Mesendoderm (in vitro differentiated cells): ENCODE measurements around the gene TMC5.
A peak's percentile ranks its signal among the peaks of the same experiment; 100 is the strongest.

Source experiments
- DNase-seq: peaks from one replicate; pipeline ENCODE4 v3.0.0; 2013
- H2AK5ac ChIP-seq: 2 replicates; pipeline ENCODE4 v1.6.1; 2013; ENCODE audit warnings: low read length, inconsistent platforms
- H2BK120ac ChIP-seq: 2 replicates; pipeline ENCODE4 v1.6.1; 2013; ENCODE audit warnings: low read depth, mild to moderate bottlenecking, low read length, moderate library complexity, mixed read lengths
- H2BK15ac ChIP-seq: replicated peaks from 2 replicates; pipeline ENCODE4 v1.6.1; 2013; ENCODE audit warnings: low read depth, mild to moderate bottlenecking, moderate library complexity
- H2BK5ac ChIP-seq: 2 replicates; pipeline ENCODE4 v1.6.1; 2013; ENCODE audit warnings: low read length, inconsistent platforms
- H3K18ac ChIP-seq: 2 replicates; pipeline ENCODE4 v1.6.1; 2013; ENCODE audit warnings: mild to moderate bottlenecking, low read length, mixed read lengths
- H3K23ac ChIP-seq: one replicate; pipeline ENCODE4 v1.6.1; 2013; ENCODE audit warnings: low read length
- H3K27ac ChIP-seq: 2 replicates; pipeline ENCODE4 v1.5.1; 2013; ENCODE audit warnings: low read depth, mild to moderate bottlenecking, inconsistent platforms, low read length, moderate library complexity
- H3K27me3 ChIP-seq: 2 replicates; pipeline ENCODE4 v1.6.1; 2013; ENCODE audit warnings: low read length, control low read depth, mild to moderate bottlenecking, inconsistent platforms; ENCODE audit not compliant: insufficient read depth, poor library complexity
- H3K36me3 ChIP-seq: 2 replicates; pipeline ENCODE4 v1.6.1; 2013; ENCODE audit warnings: low read length, inconsistent platforms; ENCODE audit not compliant: control insufficient read depth, insufficient read depth
- H3K4ac ChIP-seq: one replicate; pipeline ENCODE4 v1.6.1; 2013; ENCODE audit warnings: low read depth, mild to moderate bottlenecking, low read length, moderate library complexity
- H3K4me1 ChIP-seq: 2 replicates; pipeline ENCODE4 v1.6.1; 2013; ENCODE audit warnings: low read depth, low read length, inconsistent platforms; ENCODE audit not compliant: control insufficient read depth
- H3K4me2 ChIP-seq: 2 replicates; pipeline ENCODE4 v1.6.1; 2013; ENCODE audit warnings: low read length
- H3K4me3 ChIP-seq: 2 replicates; pipeline ENCODE4 v1.5.1; 2013; ENCODE audit warnings: mild to moderate bottlenecking, low read length
- H3K56ac ChIP-seq: one replicate; pipeline ENCODE4 v1.6.1; 2013; ENCODE audit warnings: low read length
- H3K79me1 ChIP-seq: 2 replicates; pipeline ENCODE4 v1.6.1; 2013; ENCODE audit warnings: low read length, inconsistent platforms
- H3K79me2 ChIP-seq: 2 replicates; pipeline ENCODE4 v1.6.1; 2013; ENCODE audit warnings: mild to moderate bottlenecking, low read length; ENCODE audit not compliant: control insufficient read depth, insufficient read depth
- H3K9ac ChIP-seq: 2 replicates; pipeline ENCODE4 v1.6.1; 2013; ENCODE audit warnings: low read length, inconsistent platforms
- H4K5ac ChIP-seq: one replicate; pipeline ENCODE4 v1.6.1; 2013; ENCODE audit warnings: low read length
- H4K8ac ChIP-seq: one replicate; pipeline ENCODE4 v1.6.1; 2013; ENCODE audit warnings: low read depth, mild to moderate bottlenecking, control low read depth, low read length, moderate library complexity
- WGBS: extraction: QIAGEN DNeasy Blood & Tissue Kit; methylation state at CpG from one replicate; pipeline ENCODE4 v1.1.7; 2013; ENCODE audit warnings: low lambda C conversion rate, missing lambda C conversion rate; ENCODE audit not compliant: insufficient coverage; ENCODE audit errors: extremely low coverage; 5-methylcytosine and 5-hydroxymethylcytosine counted together

Gene TMC5

DNA sequence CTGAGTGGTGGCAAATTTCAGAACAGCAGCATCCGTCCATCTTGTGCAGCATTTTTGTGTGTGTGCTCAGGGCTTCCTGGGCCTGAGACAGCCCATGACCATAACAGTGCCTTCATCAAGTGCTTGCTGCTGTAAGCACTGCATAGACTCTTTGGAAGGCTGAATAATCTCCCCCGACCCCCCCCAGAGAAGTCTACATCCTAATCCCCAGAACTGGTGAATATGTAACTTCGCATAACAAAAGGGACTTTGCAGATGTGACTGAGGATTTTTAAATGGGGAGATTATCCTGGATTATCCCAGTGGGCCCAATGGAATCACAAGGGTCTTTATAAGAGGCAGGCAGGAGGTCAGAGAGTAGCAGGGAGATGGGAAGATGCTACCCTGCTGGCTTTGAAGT, 50.6 kb downstream of the TMC5 start:
- Histone ChIP-seq H3K4me2 (no peak overlapping the region), H2BK15ac (no peak overlapping the region), H3K18ac (no peak overlapping the region), H3K27me3 (no peaks in the 10 kb centered on the region), H3K4me3 (no peak overlapping the region), H3K79me1 (no peaks in the 10 kb centered on the region), H3K79me2 (no peaks in the 10 kb centered on the region), H2BK120ac (no peak overlapping the region), H3K36me3 (no peaks in the 10 kb centered on the region), H2AK5ac (no peak overlapping the region), H3K4me1 (no peaks in the 10 kb centered on the region), H3K4ac (no peak overlapping the region), H3K23ac (no peak overlapping the region), H3K9ac (no peak overlapping the region), H4K5ac (no peak overlapping the region), H2BK5ac (no peak overlapping the region), H4K8ac (no peak overlapping the region), H3K56ac (no peak overlapping the region), H3K27ac (no peak overlapping the region)
- DNase-seq = no peak
- WGBS = no CpG with 5 or more reads among the region's 3 CpGs

DNA sequence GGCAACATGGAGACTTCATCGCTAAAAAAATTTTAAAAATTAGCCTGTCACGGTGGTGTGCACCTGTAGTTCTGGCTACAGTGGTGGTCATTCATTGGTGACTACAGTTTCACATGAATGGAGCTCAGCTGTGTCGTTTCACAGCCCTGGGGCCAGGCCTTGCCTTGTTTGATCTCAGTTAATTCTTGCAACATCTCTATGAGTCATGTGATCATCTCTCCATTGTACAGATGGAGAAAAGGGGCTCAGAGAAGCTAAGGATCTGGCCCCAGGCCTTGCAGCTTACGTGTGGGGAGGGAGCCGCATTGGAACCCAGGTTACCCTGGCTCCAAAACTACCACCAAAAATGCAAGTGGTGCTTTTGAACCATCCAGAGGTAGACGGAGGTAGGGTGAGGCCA, 54.8 kb downstream of the TMC5 start:
- Histone ChIP-seq H3K79me2 (no peaks in the 10 kb centered on the region), H3K4me1 (no peaks in the 10 kb centered on the region), H3K23ac (no peak overlapping the region), H2AK5ac (no peak overlapping the region), H3K79me1 (no peaks in the 10 kb centered on the region), H3K56ac (no peak overlapping the region), H3K4me3 (no peak overlapping the region), H2BK15ac (no peak overlapping the region), H3K27ac (no peak overlapping the region), H3K36me3 (no peaks in the 10 kb centered on the region), H3K4me2 (no peak overlapping the region), H2BK5ac (no peak overlapping the region), H4K5ac (no peak overlapping the region), H3K27me3 (no peaks in the 10 kb centered on the region), H3K9ac (no peak overlapping the region), H2BK120ac (no peak overlapping the region), H3K4ac (no peak overlapping the region), H4K8ac (no peak overlapping the region), H3K18ac (no peak overlapping the region)
- no peak for DNase-seq
- no CpG with 5 or more reads among the region's 6 CpGs for WGBS

DNA sequence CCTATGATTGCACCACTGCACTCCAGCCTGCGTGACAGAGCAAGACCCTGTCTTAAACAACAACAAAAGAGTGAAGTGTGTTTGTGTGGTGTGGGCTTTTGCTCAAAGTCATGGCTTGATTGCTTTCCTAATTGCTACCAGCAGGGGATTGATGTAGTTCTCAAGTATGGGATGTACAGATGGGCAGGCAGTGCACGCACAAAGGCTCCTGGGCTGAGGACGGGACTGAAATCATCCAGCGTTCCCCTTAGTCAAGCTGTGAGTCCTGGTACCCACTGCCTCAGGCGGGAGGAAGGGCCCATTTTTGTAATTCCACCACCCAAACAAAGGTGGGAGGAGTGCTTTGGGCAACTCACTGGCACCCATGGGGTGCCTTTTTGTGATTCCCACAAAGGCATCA, 56.9 kb downstream of the TMC5 start:
- no peaks in the 10 kb centered on the region for H3K79me1 ChIP-seq
- H3K36me3 ChIP-seq = no peaks in the 10 kb centered on the region
- no peak overlapping the region for H3K4ac ChIP-seq
- no peak overlapping the region for H2BK5ac ChIP-seq
- no peak overlapping the region for H3K4me2 ChIP-seq
- no CpG with 5 or more reads among the region's 5 CpGs for WGBS
- DNase-seq = no peak
- H3K18ac ChIP-seq = no peak overlapping the region
- no peak overlapping the region for H4K8ac ChIP-seq
- H3K23ac ChIP-seq = no peak overlapping the region
- H3K79me2 ChIP-seq = no peaks in the 10 kb centered on the region
- H3K4me1 ChIP-seq = no peaks in the 10 kb centered on the region
- no peak overlapping the region for H3K56ac ChIP-seq
- no peak overlapping the region for H3K4me3 ChIP-seq
- H4K5ac ChIP-seq = no peak overlapping the region
- H3K27me3 ChIP-seq = no peaks in the 10 kb centered on the region
- H3K9ac ChIP-seq = no peak overlapping the region
- no peak overlapping the region for H2BK15ac ChIP-seq
- H2BK120ac ChIP-seq = no peak overlapping the region
- H2AK5ac ChIP-seq = no peak overlapping the region
- no peak overlapping the region for H3K27ac ChIP-seq

DNA sequence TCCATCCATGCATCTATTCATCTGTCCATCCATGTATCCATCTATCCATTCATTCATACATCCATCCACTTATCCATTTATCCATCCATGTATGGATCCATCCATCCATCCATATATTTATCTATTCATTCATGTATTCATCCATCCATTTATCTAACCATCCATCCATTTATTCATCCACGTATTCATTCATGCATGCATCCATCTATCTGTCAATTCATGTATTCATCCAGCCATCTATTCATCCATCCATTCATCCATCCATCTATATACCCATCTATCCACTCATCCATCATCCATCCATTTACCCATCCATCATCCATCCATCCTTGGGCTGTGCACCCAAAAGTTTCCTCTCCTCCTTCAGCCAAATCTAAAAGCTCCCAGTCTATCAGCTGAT, 60.8 kb downstream of the TMC5 start:
- H2BK120ac ChIP-seq = no peak overlapping the region
- no peak overlapping the region for H3K9ac ChIP-seq
- H3K27me3 ChIP-seq = no peaks in the 10 kb centered on the region
- H3K4ac ChIP-seq = no peak overlapping the region
- H3K23ac ChIP-seq = no peak overlapping the region
- H3K27ac ChIP-seq = no peak overlapping the region
- H3K79me2 ChIP-seq = no peaks in the 10 kb centered on the region
- H2BK15ac ChIP-seq = no peak overlapping the region
- no peaks in the 10 kb centered on the region for H3K4me1 ChIP-seq
- H3K36me3 ChIP-seq = no peaks in the 10 kb centered on the region
- no peak overlapping the region for H4K8ac ChIP-seq
- H3K18ac ChIP-seq = no peak overlapping the region
- no peak overlapping the region for H3K4me2 ChIP-seq
- no peak overlapping the region for H2BK5ac ChIP-seq
- H3K56ac ChIP-seq = no peak overlapping the region
- no CpG with 5 or more reads among the region's 1 CpG for WGBS
- no peak overlapping the region for H2AK5ac ChIP-seq
- H4K5ac ChIP-seq = no peak overlapping the region
- no peak for DNase-seq
- no peak overlapping the region for H3K4me3 ChIP-seq
- no peaks in the 10 kb centered on the region for H3K79me1 ChIP-seq

DNA sequence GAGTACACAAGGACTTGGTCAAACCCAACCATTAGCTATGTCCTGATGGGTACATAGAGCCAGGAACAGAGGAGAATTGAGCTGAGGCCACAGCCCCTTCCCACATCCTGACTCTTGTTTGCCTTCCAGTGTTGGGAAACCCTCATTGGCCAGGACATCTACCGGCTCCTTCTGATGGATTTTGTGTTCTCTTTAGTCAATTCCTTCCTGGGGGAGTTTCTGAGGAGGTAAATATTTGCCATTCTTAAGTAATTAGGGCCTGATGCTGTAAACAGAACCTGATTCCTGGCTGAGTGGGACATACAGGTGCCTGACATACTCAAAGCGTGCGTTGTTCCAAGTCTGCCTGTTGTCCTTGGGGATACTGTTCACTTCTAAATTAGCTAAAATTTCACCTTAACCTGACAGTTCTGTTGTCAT, 61.6 kb downstream of the TMC5 start:
- no peaks in the 10 kb centered on the region for H3K79me1 ChIP-seq
- no peaks in the 10 kb centered on the region for H3K4me1 ChIP-seq
- H2BK15ac ChIP-seq = no peak overlapping the region
- H2AK5ac ChIP-seq = no peak overlapping the region
- H3K4me3 ChIP-seq = no peak overlapping the region
- H4K5ac ChIP-seq = no peak overlapping the region
- no CpG with 5 or more reads among the region's 3 CpGs for WGBS
- no peak overlapping the region for H3K4me2 ChIP-seq
- H3K23ac ChIP-seq = no peak overlapping the region
- H3K79me2 ChIP-seq = no peaks in the 10 kb centered on the region
- H3K27me3 ChIP-seq = no peaks in the 10 kb centered on the region
- no peak overlapping the region for H3K9ac ChIP-seq
- no peak overlapping the region for H2BK120ac ChIP-seq
- no peak overlapping the region for H3K18ac ChIP-seq
- no peak overlapping the region for H2BK5ac ChIP-seq
- H4K8ac ChIP-seq = no peak overlapping the region
- no peak overlapping the region for H3K27ac ChIP-seq
- no peak overlapping the region for H3K56ac ChIP-seq
- no peaks in the 10 kb centered on the region for H3K36me3 ChIP-seq
- H3K4ac ChIP-seq = no peak overlapping the region
- peak; percentile 57 for DNase-seq

DNA sequence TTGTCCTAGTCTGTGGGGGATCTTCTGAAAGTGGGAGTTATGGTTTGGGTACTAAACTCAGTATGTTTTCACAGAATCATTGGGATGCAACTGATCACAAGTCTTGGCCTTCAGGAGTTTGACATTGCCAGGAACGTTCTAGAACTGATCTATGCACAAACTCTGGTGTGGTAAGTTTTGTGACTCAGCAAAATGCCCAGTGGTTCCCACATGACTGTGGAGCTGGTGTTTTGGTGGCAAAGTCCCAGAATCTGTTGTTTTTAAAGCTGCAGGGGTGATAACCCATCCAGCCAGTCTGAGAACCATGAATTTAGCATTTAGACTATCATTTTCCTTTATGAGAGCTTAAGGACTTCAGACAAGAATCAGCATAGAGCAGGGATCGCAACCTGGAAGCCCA, 63.6 kb downstream of the TMC5 start:
- no peak overlapping the region for H3K27ac ChIP-seq
- no peaks in the 10 kb centered on the region for H3K79me1 ChIP-seq
- DNase-seq = no peak
- H4K5ac ChIP-seq = no peak overlapping the region
- H3K4me1 ChIP-seq = no peaks in the 10 kb centered on the region
- no CpG with 5 or more reads among the region's 2 CpGs for WGBS
- H3K9ac ChIP-seq = no peak overlapping the region
- H3K79me2 ChIP-seq = no peaks in the 10 kb centered on the region
- no peaks in the 10 kb centered on the region for H3K27me3 ChIP-seq
- no peak overlapping the region for H3K23ac ChIP-seq
- H2BK15ac ChIP-seq = no peak overlapping the region
- H2BK5ac ChIP-seq = no peak overlapping the region
- H3K18ac ChIP-seq = no peak overlapping the region
- no peak overlapping the region for H2BK120ac ChIP-seq
- H3K4ac ChIP-seq = no peak overlapping the region
- H2AK5ac ChIP-seq = no peak overlapping the region
- no peak overlapping the region for H3K56ac ChIP-seq
- H3K4me2 ChIP-seq = no peak overlapping the region
- H3K4me3 ChIP-seq = no peak overlapping the region
- no peak overlapping the region for H4K8ac ChIP-seq
- H3K36me3 ChIP-seq = no peaks in the 10 kb centered on the region
